ENCODE results near the gene PTPA.

DNA sequence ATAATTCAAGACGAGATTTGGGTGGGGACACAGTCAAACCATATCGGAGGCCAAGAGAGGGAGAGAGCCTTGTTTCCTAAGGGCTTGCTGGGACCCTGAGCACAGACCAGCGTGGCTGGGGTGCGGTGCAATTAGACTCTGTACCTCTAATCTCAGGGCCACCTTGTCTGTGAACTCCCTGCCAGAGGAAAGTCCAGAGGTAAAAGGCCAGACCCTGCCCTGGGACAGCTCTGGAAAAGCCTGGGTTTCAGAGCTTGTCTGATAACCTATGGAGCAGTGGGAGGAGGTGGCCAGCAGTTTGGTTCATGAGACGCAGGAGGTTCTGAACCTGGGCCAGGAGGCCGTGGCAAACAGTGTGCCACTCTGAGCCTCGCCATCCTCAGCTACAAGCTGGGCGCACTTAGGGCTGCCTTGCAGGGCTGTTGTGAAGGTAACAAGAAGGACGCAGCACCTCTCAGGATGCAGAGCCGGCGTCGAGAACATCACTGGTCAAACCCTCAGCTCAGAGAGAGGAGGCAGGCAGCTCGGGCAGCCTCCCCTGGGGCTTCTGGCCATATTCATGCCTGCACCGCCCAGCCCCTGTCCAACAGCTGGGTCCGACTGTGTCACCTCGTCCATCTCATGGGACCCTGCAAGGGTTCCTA lies 35.1 kb upstream of the PTPA start:
- TF ChIP-seq ZNF274 (IDR thresholded peaks at IDR 0.05; ENCODE audit: low read depth, low read length) (no peak), SUZ12 (IDR thresholded peaks at IDR 0.05; ENCODE audit: extremely low read depth, insufficient read depth, insufficient read length) (no peak), YY1 (IDR thresholded peaks at IDR 0.05; ENCODE audit: insufficient read depth, insufficient read length) (no peak)
